GM21447 (cell line): ENCODE results near the gene LAMA5.
A peak's percentile ranks its signal among the peaks of the same experiment; 100 is the strongest.
"Not testable (repeated sequence)": the region's sequence is repeated elsewhere in the genome, so short reads cannot be mapped to it uniquely, and the experiment has no call there.

ENCODE experiments used
- ATAC-seq: cut with Tn5 transposase; IDR thresholded peaks from one replicate; pipeline ENCODE4 v1.9.1; 2021; ENCODE audit not compliant: unreplicated experiment

Gene LAMA5

DNA sequence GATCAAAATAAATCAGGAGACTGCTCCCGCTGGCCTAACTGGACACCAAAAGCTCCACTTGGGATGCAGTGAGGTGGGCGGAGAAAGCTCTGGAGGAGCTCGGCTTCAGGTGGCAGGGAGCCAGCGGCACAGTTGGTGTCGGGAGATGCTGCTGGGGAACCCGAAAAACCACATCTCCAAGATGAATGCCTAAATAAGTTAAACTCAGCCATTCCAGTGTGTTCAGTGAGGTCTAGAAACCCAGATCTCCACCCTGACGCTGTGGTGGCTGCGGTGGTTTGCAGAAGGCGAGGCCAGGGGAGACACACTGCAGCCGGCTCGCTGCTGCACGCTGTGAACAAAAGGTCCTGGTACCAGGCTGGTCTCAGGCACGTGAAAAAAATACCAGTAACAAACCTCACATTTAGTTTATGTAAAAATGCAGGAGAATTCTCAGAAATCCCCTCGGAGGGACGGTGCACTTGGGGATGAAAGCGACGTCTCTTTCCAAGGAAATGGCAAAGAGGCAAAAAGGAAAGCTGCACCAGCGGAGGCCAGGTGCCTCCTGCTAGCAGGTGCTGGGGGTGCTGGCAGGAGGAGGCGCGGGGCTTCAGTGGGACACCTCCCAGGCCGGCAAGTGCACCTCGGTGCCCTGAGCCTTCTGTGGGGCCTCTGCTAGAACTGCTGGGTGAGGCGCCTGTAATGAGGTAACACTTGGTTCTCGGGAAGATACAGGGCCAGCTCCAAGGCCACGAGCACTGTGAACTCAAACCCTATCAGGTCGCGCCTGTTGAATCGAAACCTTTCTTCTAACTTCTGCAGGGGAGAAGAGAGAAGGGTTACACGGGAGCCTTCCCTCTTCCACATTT lies 23.4 kb upstream of the LAMA5 start:
- no peak for ATAC-seq

DNA sequence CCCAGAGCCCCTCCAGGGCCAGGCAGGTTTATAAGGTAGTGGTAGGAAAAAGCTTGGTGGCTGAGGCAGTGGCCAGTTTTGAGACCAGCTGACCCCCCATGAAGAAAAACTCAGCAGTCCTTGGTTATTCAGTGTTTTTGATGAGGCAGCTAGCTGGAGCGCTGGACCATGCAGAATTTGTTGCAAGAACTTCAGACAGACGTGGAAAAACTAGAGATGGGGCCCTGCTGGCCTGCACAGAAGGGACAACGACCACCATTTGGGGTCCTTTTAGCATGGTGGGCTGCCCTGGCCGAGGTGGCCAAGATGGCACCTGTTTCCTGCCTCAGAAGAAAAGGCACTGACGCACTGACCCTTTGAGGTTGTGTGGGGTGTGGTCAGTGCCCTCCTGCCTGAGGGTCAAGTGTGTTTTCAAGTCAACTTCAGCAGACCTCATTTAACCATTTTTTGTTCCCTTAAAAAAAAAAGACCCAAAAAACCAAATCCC lies 22.5 kb upstream of the LAMA5 start:
- ATAC-seq: no peak

DNA sequence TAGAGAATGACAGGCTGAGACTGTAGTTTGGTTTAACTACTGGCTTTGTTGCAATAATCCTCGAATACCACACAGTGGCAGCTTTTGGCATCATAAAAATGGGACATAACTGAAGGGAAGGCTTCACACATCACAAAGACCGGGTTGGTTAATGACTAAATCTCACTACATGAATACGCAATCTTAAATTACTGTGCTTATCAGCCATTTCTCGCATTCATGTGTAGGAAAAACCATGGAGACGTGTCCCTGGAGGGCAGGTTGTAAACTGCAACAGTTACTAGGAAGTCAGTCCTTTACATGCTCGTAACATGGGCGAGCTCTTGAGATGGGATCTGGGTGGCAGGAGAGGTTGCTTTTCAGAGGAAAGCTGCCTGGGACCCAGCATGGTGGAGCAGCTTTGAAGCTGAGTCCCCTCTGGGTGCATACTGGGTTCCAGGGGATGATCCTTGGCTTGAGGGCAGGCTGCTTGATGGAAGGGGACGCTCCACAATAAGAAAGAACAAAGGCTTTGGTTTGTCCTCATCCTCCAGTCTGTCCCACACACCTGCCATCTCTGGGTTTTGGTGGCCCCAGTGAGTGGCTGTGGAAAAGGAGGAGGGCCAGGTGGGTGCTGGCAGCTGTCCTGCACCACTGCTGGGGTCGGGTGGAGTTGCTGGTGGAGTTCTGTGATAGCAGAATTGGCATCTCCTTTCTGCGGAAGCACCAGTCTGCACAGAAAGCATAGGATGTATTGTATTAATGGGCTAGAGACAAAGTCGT lies 21.9 kb upstream of the LAMA5 start:
- no peak for ATAC-seq

GRCh38 chr20:62387933-62388635 lies 21.0 kb upstream of the LAMA5 start:
- ATAC-seq: no peak

DNA sequence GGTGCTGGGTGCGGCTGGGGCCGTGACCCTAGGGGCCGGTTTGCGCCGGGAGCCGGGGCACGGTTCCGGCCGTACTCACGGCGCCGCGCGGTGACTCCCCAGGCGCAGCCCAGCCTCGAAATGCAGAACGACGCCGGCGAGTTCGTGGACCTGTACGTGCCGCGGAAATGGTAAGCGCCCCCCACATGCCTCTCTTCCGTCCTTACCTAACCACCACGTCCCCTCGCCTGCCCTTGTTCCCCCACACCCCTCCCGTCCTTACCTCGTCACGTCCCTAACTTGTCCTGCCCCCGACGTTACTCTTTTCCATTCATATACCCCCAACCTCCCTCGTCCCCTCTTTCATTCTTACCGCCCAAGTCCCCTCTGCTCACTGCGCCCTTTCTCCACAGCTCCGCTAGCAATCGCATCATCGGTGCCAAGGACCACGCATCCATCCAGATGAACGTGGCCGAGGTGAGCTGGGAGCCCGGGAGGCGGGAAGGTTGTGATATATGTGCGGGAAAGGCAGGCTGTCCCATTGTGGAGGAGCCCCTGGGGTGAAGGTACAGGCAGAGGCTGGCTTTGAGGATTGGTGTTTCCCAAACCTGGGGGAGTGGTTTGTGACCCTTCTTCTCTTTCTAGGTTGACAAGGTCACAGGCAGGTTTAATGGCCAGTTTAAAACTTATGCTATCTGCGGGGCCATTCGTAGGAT lies 20.3 kb upstream of the LAMA5 start:
- ATAC-seq: no peak

GRCh38 chr20:62386383-62387218 lies 19.5 kb upstream of the LAMA5 start, which contains the start of gene RPS21:
Gene RPS21 (plus strand): TSS chr20:62387103. CDS start chr20:62387339, 236 bp downstream.
- ATAC-seq: peak; percentile 82

GRCh38 chr20:62382306-62383198 lies 15.4 kb upstream of the LAMA5 start:
- no peak for ATAC-seq

DNA sequence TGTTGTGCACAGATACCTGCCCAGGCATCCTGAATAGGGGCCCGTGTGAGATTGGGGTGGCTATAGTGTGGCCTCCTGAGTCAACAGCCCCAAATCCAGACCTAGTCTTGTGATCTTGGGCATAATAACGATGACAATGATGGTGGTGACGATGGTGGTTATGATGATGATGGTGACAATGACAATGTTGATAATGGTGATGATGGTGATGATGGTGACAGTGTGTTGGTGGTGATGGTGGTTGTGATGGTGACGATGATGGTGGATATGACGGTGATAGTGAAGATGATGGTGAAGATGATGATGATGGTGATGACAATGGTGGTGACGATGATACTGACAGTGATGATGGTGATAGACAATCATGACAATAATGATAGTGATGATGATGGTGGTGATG lies 14.7 kb upstream of the LAMA5 start:
- no peak for ATAC-seq

GRCh38 chr20:62381202-62381797 lies 14.2 kb upstream of the LAMA5 start:
- ATAC-seq: no peak

DNA sequence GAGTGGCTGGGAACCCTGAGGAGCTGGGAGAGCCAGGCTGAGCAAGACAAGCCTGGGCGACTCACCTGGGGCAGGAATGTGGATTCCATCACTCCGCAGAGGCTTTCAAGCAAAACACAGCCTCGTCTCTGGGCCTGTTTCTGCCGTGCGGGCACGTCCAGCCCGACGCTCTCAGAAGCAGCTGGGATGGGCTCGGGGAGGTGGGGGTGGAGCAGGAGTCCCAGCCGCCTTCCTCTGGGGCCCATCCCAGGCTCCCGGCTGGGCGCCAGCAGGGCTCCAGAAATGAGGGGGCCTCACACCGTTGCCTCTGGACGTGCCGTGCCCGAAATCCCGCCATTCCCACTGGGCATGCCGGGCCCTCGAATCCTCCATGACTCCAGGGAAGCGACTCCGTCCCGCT lies 11.1 kb upstream of the LAMA5 start:
- ATAC-seq: no peak

DNA sequence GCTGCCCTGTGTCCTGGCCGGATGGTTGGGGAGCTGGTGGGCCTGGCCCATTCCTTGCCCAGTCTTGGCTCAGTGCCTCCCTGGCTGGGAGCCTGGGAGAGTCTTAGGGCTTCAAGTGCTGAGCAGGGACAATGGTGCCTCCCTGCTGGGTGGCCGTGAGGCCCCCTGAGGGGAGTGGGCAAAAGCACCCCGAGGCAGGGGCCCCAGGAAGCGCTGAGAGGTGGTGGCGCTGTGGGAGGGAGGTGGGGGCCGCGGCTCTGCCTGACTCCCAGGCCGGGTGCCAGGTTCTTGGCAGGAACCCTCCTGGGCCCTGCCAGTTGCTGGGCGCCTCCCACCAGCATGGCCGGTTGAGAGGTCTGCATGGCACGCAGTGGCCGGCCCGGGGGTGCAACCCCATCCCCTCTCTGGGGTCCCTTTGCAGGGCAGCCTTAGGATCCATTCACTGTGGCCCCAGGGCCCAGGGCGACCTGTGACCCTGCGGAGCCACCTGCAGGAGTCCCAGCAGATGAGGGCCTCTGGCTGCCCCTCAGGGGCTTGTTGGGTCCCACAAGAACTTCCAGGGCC lies 10.6 kb upstream of the LAMA5 start:
- no peak for ATAC-seq

DNA sequence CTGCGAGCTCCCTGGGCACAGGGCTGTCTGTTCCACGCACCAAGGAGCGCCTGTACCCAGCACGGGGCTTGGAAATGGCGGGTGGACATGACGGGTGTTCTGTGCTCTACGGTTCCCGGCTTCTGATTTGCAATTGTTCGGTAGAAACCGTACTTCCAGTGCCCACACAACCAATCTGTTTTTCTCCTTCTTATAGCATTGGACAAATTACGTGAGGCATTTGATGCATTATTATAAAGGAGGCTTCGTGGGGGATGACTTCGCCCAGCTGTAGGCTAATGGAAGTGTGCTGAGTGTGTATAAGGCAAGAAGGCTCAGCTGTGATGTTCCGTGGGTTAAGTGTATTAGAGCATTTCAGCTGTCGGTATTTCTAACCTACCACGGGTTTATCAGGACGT lies 10.0 kb upstream of the LAMA5 start:
- ATAC-seq: no peak

GRCh38 chr20:62376112-62377063 lies 9.3 kb upstream of the LAMA5 start:
- no peak for ATAC-seq

- no peak for ATAC-seq
Measured at GRCh38 chr20:62374331-62375152, 7.4 kb upstream of the LAMA5 start.

DNA sequence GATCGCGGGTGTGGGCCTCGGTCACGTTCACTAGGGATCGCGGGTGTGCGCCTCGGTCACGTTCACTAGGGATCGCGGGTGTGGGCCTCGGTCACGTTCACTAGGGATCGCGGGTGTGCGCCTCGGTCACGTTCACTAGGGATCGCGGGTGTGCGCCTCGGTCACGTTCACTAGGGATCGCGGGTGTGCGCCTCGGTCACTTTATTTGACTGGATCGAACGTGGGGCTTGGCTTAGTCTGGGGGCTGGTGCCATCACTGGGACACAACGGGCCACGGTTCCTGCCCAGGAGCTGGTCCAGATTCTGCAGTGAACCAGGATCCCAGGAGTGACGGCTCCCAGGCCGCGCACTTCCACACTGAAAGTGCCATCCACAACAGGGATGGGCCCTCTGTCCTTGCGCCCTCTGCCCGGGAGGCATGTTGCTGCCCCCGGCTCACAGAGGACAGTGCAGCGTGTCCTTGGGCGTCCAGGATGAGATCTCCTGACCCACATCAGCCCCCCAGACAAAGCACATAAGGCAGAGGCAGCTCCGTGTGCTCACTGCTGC lies 6.6 kb upstream of the LAMA5 start:
- ATAC-seq: not testable (repeated sequence)
